ENCODE results near the gene CMPK1.
"Not testable (repeated sequence)": the region's sequence is repeated elsewhere in the genome, so short reads cannot be mapped to it uniquely, and the experiment has no call there.

The CMPK1 gene

DNA sequence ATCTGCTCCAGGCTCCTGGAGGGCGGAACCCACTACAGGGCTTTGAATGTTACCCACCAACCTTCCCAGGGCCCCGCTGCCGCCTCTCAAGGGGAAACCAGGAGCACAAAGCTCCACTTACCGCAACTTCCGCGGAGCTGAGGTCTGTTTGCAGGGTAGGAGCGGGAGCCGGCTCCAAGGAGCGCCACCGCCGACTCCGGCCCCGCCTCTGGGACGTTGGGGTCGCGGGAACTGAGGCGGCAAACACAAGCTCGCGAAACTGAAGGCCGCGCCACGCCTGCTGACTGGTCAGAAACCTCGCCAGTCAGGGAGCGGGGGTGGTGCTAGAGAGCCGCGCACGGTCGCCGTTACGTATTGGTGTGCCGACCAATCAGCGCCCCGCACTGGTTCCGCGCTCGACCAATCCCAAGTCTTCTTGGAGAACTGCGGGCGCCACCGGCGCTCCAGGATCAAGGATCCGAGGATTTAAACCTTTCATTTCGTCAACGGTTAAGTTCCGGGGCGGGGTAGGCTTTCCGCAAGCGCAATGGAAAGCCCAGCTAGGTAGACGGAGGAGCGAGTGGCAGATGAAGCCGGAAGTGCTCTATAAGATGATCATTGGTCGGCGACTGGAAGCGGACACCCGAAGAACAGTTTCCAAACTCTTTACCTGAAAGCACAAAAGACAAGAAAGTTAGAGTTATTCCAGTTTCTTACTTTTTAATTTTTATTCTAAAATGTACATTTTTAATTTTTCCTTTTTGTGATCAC, 19.5 kb upstream of the CMPK1 start, which contains the start of gene STIL:
TSS of gene STIL (minus strand) at position 233 of the 750 bp plus-strand sequence. CDS start 3,828 bp downstream, outside the sequence.
- peak; percentile 99 for DNase-seq (ENCODE audit: low read depth in 1 of 2, low spot score in 1 of 2)
- TF ChIP-seq POLR2AphosphoS5 (IDR thresholded peaks at IDR 0.05; ENCODE audit: low read depth), result peak; percentile 77
- TF ChIP-seq SPI1 (IDR thresholded peaks at IDR 0.05; ENCODE audit: borderline replicate concordance, low read depth), result peak; percentile 40; the same call in 1 of the 2 replicates
- TF ChIP-seq REST (IDR thresholded peaks at IDR 0.05; ENCODE audit: insufficient replicate concordance, low read depth), result peak; percentile 27
- no peak for TF ChIP-seq CTCF (IDR thresholded peaks at IDR 0.05; ENCODE audit: insufficient read depth, low read length)
- peak; percentile 79 for TF ChIP-seq GABPA (IDR thresholded peaks at IDR 0.05; ENCODE audit: low read depth)
- no peaks in the 10 kb centered on the region for H3K27me3 ChIP-seq (ENCODE audit: insufficient read depth, poor library complexity, severe bottlenecking)
- H3K4me3 ChIP-seq (replicated peaks; ENCODE audit: insufficient read depth, low read length), result peak within 1 kb of the TSS; percentile 94
- peak within 1 kb of the TSS; percentile 88 for H3K27ac ChIP-seq (replicated peaks)

GRCh38 chr1:47317841-47318240, 15.7 kb upstream of the CMPK1 start:
- no peak for DNase-seq (ENCODE audit: low read depth in 1 of 2, low spot score in 1 of 2)

DNA sequence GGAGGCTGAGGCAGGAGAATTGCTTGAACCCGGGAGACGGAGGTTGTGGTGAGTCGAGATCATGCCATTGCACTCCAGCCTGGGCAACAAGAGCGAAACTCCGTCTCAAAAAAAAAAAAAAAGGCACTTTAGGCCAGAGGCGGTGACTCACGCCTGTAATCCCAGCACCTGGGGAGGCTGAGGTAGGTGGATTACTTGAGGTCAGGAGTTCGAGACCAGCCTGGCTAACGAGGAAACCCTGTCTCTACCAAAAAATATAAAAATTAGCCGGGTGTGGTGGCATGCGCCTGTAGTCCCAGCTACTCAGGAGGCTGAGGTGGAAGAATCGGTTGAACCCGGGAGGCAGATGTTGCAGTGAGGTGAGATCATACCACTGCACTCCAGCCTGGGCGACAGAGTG, 13.6 kb upstream of the CMPK1 start:
- DNase-seq (ENCODE audit: low read depth in 1 of 2, low spot score in 1 of 2); H3K4me3 ChIP-seq (replicated peaks; ENCODE audit: insufficient read depth, low read length): not testable (repeated sequence)

More at GRCh38 chr1:47317841-47318240, 15.7 kb upstream of the CMPK1 start:
- TF ChIP-seq GABPA (IDR thresholded peaks at IDR 0.05; ENCODE audit: low read depth) (no peak), SPI1 (IDR thresholded peaks at IDR 0.05; ENCODE audit: borderline replicate concordance, low read depth) (no peak), REST (IDR thresholded peaks at IDR 0.05; ENCODE audit: insufficient replicate concordance, low read depth) (no peak), CTCF (IDR thresholded peaks at IDR 0.05; ENCODE audit: insufficient read depth, low read length) (no peak), POLR2AphosphoS5 (IDR thresholded peaks at IDR 0.05; ENCODE audit: low read depth) (no peak)
- H3K27ac ChIP-seq (replicated peaks), result no peak overlapping the region
- H3K27me3 ChIP-seq (ENCODE audit: insufficient read depth, poor library complexity, severe bottlenecking), result no peaks in the 10 kb centered on the region
- H3K4me3 ChIP-seq (replicated peaks; ENCODE audit: insufficient read depth, low read length), result no peak overlapping the region

GRCh38 chr1:47323599-47324031, 10.0 kb upstream of the CMPK1 start:
- Histone ChIP-seq H3K27me3 (ENCODE audit: insufficient read depth, poor library complexity, severe bottlenecking) (no peaks in the 10 kb centered on the region), H3K4me3 (replicated peaks; ENCODE audit: insufficient read depth, low read length) (no peak overlapping the region), H3K27ac (replicated peaks) (peak overlapping the region; percentile 40)
- DNase-seq (ENCODE audit: low read depth in 1 of 2, low spot score in 1 of 2), result no peak
- TF ChIP-seq CTCF (IDR thresholded peaks at IDR 0.05; ENCODE audit: insufficient read depth, low read length), result no peak
- no peak for TF ChIP-seq GABPA (IDR thresholded peaks at IDR 0.05; ENCODE audit: low read depth)
- TF ChIP-seq SPI1 (IDR thresholded peaks at IDR 0.05; ENCODE audit: borderline replicate concordance, low read depth), result no peak
- no peak for TF ChIP-seq POLR2AphosphoS5 (IDR thresholded peaks at IDR 0.05; ENCODE audit: low read depth)
- TF ChIP-seq REST (IDR thresholded peaks at IDR 0.05; ENCODE audit: insufficient replicate concordance, low read depth), result no peak

More for the DNA sequence above, 13.6 kb upstream of the CMPK1 start:
- not testable (repeated sequence) for H3K27me3 ChIP-seq (ENCODE audit: insufficient read depth, poor library complexity, severe bottlenecking); H3K27ac ChIP-seq (replicated peaks)
